Fibroblast of lung (primary cell): ENCODE measurements around the gene TES. TPM values are rescaled to one million over a fixed set of nuclear protein-coding genes. Genes with fewer than 3 reads are reported as not detected.

ENCODE experiments used
- DNase-seq, 2 donors: peaks; one replicate each; pipeline versions ENCODE4 v3.0.0 to v3.0.0-alpha.2; 2010; ENCODE audit warnings: low read depth in 2 of 2
- H2AFZ ChIP-seq: 2 replicates; pipeline ENCODE4 v1.5.1; 2012; ENCODE audit warnings: low read length, control low read depth, inconsistent platforms
- H3K27ac ChIP-seq: 2 replicates; pipeline ENCODE4 v1.5.1; 2011; ENCODE audit warnings: low read length, control low read depth; ENCODE audit not compliant: insufficient read depth
- H3K27me3 ChIP-seq: 2 replicates; pipeline ENCODE4 v1.5.1; 2011; ENCODE audit warnings: mild to moderate bottlenecking, low read length; ENCODE audit not compliant: control insufficient read depth, insufficient read depth
- H3K36me3 ChIP-seq: 2 replicates; pipeline ENCODE4 v1.5.1; 2011; ENCODE audit warnings: low read length; ENCODE audit not compliant: control insufficient read depth, insufficient read depth
- H3K4me1 ChIP-seq: 2 replicates; pipeline ENCODE4 v1.5.1; 2011; ENCODE audit warnings: low read length; ENCODE audit not compliant: control insufficient read depth, insufficient read depth; ENCODE audit errors: extremely low read depth
- H3K4me2 ChIP-seq: 2 replicates; pipeline ENCODE4 v1.5.1; 2011; ENCODE audit warnings: low read length, control low read depth; ENCODE audit not compliant: insufficient read depth; ENCODE audit errors: extremely low read depth
- H3K4me3 ChIP-seq, 4 experiments: fragments of 200-600 bp in 1 of 4; sonication (generic) in 1 of 4; replicated peaks in 1 of 4; 2 replicates each; pipeline ENCODE4 v1.5.1; 2011 to 2016; ENCODE audit warnings: low read length in 4 of 4, low read depth in 3 of 4, mild to moderate bottlenecking in 3 of 4, control low read depth in 2 of 4, inconsistent platforms in 1 of 4, mixed read lengths in 1 of 4; ENCODE audit not compliant: insufficient read depth in 1 of 4; ENCODE audit errors: control extremely low read depth in 1 of 4
- H3K79me2 ChIP-seq: 2 replicates; pipeline ENCODE4 v1.5.1; 2012; ENCODE audit warnings: mild to moderate bottlenecking, low read length, inconsistent platforms; ENCODE audit not compliant: control insufficient read depth, insufficient read depth
- H3K9ac ChIP-seq: 2 replicates; pipeline ENCODE4 v1.5.1; 2011; ENCODE audit warnings: mild to moderate bottlenecking, low read length, control low read depth; ENCODE audit not compliant: insufficient read depth
- H3K9me3 ChIP-seq: 2 replicates; pipeline ENCODE4 v1.5.1; 2012; ENCODE audit warnings: low read depth, low read length; ENCODE audit not compliant: control insufficient read depth, insufficient read depth
- H4K20me1 ChIP-seq: 2 replicates; pipeline ENCODE4 v1.5.1; 2011; ENCODE audit warnings: low read length; ENCODE audit not compliant: control insufficient read depth, insufficient read depth; ENCODE audit errors: extremely low read depth
- EZH2 ChIP-seq: IDR thresholded peaks from 2 replicates; pipeline ENCODE4 v1.5.1; 2012; ENCODE audit warnings: low read length, control low read depth, mild to moderate bottlenecking; ENCODE audit errors: missing control alignments
- polyA plus RNA-seq, 2 donors: library from polyadenylated mRNA; depleted of rRNA in 1 of 2; stranded (reverse) in 1 of 2; unstranded in 1 of 2; fragments of >200 nt; gene quantifications; 2 replicates each; pipeline ENCODE4 v1.2.1, GENCODE V29; 2011 to 2012; ENCODE audit warnings: missing spikeins in 1 of 2
- total RNA-seq: library from RNA; depleted of rRNA; stranded (reverse); fragments of >200 nt; gene quantifications from 2 replicates; pipeline ENCODE4 v1.2.1, GENCODE V29; 2014
- TF ChIP-seq, protein P1 (sequence below), 2 donors: IDR thresholded peaks in 1 of 2; conservative IDR thresholded peaks in 1 of 2; 1 replicate in 1 of 2; 2 replicates in 1 of 2; pipeline ENCODE4 v1.5.1; 2011 to 2012; ENCODE audit warnings: low read length in 2 of 2, control low read depth in 1 of 2, inconsistent platforms in 1 of 2, low read depth in 1 of 2, mild to moderate bottlenecking in 1 of 2

Gene TES
- total and polyA plus RNA-seq, 2 donors (not counting 1 experiment from before 2014, with no cell fraction given): 17.7 to 64.1 TPM

DNA sequence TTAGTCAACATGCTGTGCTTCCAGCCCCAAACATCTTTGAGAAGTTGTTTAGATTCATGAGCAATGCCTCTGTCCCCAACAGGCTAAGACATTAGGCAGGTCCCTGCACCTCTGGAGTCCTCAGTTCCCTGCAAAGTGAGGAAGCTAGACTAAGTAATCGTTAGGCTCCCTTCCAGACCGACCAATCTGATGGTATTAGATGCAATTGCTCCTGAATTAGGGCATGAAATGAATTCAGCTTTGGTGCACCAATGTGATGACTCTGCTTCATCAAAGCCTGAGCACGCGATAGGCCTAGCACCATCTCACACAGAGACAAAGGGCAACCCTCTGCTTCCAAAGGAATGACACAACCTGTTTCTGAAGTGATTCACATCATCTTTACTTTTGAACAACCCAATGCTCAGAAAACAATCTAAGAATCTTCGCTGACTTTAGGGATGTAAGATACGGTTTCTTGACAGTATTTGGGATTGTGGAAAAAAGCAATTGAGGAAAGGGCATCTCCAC, 723 bp upstream of the TES start:
- no peak for TF ChIP-seq EZH2
- TF ChIP-seq, protein P1, sequence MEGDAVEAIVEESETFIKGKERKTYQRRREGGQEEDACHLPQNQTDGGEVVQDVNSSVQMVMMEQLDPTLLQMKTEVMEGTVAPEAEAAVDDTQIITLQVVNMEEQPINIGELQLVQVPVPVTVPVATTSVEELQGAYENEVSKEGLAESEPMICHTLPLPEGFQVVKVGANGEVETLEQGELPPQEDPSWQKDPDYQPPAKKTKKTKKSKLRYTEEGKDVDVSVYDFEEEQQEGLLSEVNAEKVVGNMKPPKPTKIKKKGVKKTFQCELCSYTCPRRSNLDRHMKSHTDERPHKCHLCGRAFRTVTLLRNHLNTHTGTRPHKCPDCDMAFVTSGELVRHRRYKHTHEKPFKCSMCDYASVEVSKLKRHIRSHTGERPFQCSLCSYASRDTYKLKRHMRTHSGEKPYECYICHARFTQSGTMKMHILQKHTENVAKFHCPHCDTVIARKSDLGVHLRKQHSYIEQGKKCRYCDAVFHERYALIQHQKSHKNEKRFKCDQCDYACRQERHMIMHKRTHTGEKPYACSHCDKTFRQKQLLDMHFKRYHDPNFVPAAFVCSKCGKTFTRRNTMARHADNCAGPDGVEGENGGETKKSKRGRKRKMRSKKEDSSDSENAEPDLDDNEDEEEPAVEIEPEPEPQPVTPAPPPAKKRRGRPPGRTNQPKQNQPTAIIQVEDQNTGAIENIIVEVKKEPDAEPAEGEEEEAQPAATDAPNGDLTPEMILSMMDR (conservative IDR thresholded peaks at IDR 0.05 in 1 of 2, IDR thresholded peaks at IDR 0.05 in 1 of 2; ENCODE audit: low read depth in 1 of 2, low read length in 2 of 2): no peak
- no peak for DNase-seq
- Histone ChIP-seq H3K9ac (no peak overlapping the region), H3K4me2 (no peak overlapping the region), H3K4me1 (peaks cover 2% of the 10 kb centered on the region), H3K79me2 (peaks cover 23% of the 10 kb centered on the region), H3K27ac (no peak overlapping the region), H3K4me3 (peak overlapping the region in 1 of 4 experiments; percentile 13), H3K27me3 (no peaks in the 10 kb centered on the region), H4K20me1 (no peaks in the 10 kb centered on the region), H3K9me3 (no peaks in the 10 kb centered on the region), H3K36me3 (no peaks in the 10 kb centered on the region), H2AFZ (no peak overlapping the region)

DNA sequence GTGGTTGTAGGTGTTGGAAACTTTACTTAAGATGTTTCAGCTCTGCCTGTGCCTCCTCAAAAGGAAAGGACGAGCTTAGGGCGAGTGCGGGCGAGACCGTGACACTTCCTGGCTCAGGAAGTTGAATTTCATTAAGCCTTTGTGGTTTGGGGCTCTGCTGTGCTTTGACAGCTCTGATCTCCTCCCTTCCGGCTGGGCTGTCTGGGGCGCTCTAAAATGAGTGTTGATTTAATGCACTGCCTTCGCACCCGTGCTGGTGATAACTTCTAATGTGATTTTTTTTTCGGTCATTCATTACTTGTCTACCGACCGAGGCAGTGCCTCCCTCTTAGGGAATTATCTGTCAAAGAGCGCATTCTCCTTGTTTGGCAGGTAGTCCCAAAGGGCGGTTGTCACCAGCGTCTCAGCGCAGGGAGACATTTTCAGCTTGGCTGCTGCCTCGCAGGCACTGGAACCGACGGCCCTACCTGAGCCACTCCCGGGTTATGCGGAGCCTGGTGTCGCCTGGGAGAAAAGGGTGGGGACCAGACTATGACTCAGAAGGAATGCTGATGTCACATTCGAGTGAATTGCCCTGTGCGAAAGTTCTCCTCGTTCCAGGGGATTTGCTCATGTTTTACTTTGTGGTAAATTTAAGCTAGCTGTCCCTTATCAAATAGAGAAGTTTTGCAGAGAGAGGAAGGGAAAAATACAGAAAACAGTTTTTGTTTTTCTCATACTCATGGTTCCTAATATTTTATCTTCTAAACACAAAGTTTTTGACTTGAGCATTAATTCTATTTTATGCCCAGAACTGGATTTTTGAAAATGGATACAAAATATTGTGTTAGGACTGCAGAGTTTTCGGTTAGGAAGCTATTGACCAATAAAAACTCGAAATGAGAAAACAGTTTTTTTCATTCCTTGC, 920 bp downstream of the TES start:
- H3K4me2 ChIP-seq: peak overlapping the region; percentile 98
- H3K27ac ChIP-seq: peak overlapping the region; percentile 90
- peak overlapping the region; percentile 85 for H3K9ac ChIP-seq
- H3K27me3 ChIP-seq: no peaks in the 10 kb centered on the region
- no peaks in the 10 kb centered on the region for H4K20me1 ChIP-seq
- H3K79me2 ChIP-seq: peaks cover 38% of the 10 kb centered on the region
- peak overlapping the region; percentile 81 for H2AFZ ChIP-seq
- peak overlapping the region; percentile 74 to 92 (median 84) for H3K4me3 ChIP-seq
- TF ChIP-seq, protein P1 (conservative IDR thresholded peaks at IDR 0.05 in 1 of 2, IDR thresholded peaks at IDR 0.05 in 1 of 2; ENCODE audit: low read depth in 1 of 2, low read length in 2 of 2): no peak
- no peak for TF ChIP-seq EZH2
- peak; percentile 91 to 93 for DNase-seq
- peaks cover 2% of the 10 kb centered on the region for H3K4me1 ChIP-seq
- no peaks in the 10 kb centered on the region for H3K9me3 ChIP-seq
- no peaks in the 10 kb centered on the region for H3K36me3 ChIP-seq

DNA sequence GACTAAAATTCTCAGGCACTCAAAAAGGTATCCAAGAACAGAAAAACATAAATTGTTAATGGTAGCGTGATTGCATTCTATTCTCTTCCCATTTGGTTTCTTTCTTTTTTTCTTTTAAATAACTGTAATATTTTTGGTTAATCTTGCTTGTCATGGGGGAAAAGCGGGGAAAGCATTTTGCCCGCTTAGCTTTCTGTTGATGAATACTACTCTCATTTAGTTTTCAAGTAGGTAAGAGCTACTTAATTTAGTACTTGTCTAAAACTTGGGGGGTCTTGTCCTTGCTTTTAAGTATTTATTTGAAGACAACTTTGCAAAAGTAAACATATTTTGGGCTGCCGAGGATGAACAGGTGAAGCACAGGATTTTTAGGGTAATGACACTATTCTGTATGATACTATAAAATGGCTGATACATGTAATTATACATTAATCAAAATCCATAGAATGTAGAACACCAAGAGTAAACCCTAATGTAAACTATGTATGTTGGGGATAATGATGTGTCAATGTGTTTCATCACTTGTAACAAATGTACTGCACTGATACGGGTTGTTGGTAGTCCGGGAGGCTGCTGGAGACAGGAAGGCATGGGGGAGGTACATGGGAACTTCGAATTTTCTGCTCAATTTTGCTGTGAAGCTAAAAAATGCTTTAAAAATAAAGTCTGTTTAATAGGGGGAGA, 1.7 kb downstream of the TES start:
- no peaks in the 10 kb centered on the region for H4K20me1 ChIP-seq
- no peaks in the 10 kb centered on the region for H3K27me3 ChIP-seq
- peak overlapping the region; percentile 90 for H3K27ac ChIP-seq
- peak overlapping the region; percentile 74 to 92 (median 84) for H3K4me3 ChIP-seq
- H3K4me1 ChIP-seq: peaks cover 2% of the 10 kb centered on the region
- DNase-seq: peak in 1 of 2 donors; percentile 50
- H2AFZ ChIP-seq: no peak overlapping the region
- H3K79me2 ChIP-seq: peaks cover 39% of the 10 kb centered on the region
- no peaks in the 10 kb centered on the region for H3K36me3 ChIP-seq
- no peaks in the 10 kb centered on the region for H3K9me3 ChIP-seq
- H3K4me2 ChIP-seq: peak overlapping the region; percentile 98
- TF ChIP-seq, protein P1 (conservative IDR thresholded peaks at IDR 0.05 in 1 of 2, IDR thresholded peaks at IDR 0.05 in 1 of 2; ENCODE audit: low read depth in 1 of 2, low read length in 2 of 2): no peak
- no peak for TF ChIP-seq EZH2
- no peak overlapping the region for H3K9ac ChIP-seq
